Uterus (tissue), 4 donors: Measurements from ENCODE around the gene SERPINA12. TPM values are rescaled to one million over a fixed set of nuclear protein-coding genes. Genes with fewer than 3 reads are reported as not detected.

ENCODE experiments used
- DNase-seq, 2 donors: peaks; one replicate each; pipeline ENCODE4 v3.0.0-alpha.2; 2019 to 2020
- H3K27ac ChIP-seq, 2 donors: fragments of 200-600 bp; sonication (generic); 1 replicate in 1 of 2; 2 replicates in 1 of 2; pipeline ENCODE4 v1.5.1; 2016 to 2018
- H3K27me3 ChIP-seq, 2 donors: fragments of 200-600 bp; sonication (generic); one replicate each; pipeline ENCODE4 v1.5.1; 2018 to 2019; ENCODE audit warnings: control low read depth in 1 of 2
- H3K36me3 ChIP-seq, 2 donors: fragments of 200-600 bp; sonication (generic); one replicate each; pipeline ENCODE4 v1.5.1; 2019; ENCODE audit warnings: control low read depth in 1 of 2
- H3K4me1 ChIP-seq, 2 donors: fragments of 200-600 bp; sonication (generic); one replicate each; pipeline ENCODE4 v1.5.1; 2018 to 2019; ENCODE audit warnings: control low read depth in 1 of 2
- H3K4me3 ChIP-seq, 2 donors: fragments of 200-600 bp; sonication (generic); 1 replicate in 1 of 2; 2 replicates in 1 of 2; pipeline ENCODE4 v1.5.1; 2018 to 2019; ENCODE audit warnings: mild to moderate bottlenecking in 1 of 2
- H3K9me3 ChIP-seq, 2 donors: fragments of 200-600 bp; sonication (generic); one replicate each; pipeline ENCODE4 v1.5.1; 2019; ENCODE audit warnings: control low read depth in 1 of 2
- POLR2A ChIP-seq, 2 donors: fragments of 450-650 bp; IDR thresholded peaks; one replicate each; pipeline ENCODE4 v1.6.1; 2016; ENCODE audit warnings: antibody characterized with exemption in 2 of 2, mild to moderate bottlenecking in 1 of 2, moderate library complexity in 1 of 2
- intact Hi-C: fragments of 100-400 bp; cut with DNase I; formaldehyde crosslinking; loops from one replicate; pipeline ENCODE4 v1.15.1; 2023; ENCODE audit warnings: low total_unique reads
- total RNA-seq, 4 donors: library from RNA; depleted of rRNA in 3 of 4; stranded (reverse); fragments of >200 nt in 3 of 4; gene quantifications; one replicate each; pipeline versions ENCODE4 v1.1.0 to v1.2.4, GENCODE V29; 2014 to 2023
- TF ChIP-seq, protein P1 (sequence below), 4 experiments: fragments of 200-600 bp in 2 of 4; fragments of 450-650 bp in 2 of 4; sonication (generic) in 2 of 4; IDR thresholded peaks; one replicate each; pipeline ENCODE4 v1.5.1; 2016 to 2019; ENCODE audit warnings: antibody characterized with exemption in 4 of 4, mild to moderate bottlenecking in 2 of 4, moderate library complexity in 1 of 4
- donor health status: DM: yes; HTN: yes; CAD: no.

Gene SERPINA12
- total RNA-seq, 4 donors from 2014 or later = not detected

DNA sequence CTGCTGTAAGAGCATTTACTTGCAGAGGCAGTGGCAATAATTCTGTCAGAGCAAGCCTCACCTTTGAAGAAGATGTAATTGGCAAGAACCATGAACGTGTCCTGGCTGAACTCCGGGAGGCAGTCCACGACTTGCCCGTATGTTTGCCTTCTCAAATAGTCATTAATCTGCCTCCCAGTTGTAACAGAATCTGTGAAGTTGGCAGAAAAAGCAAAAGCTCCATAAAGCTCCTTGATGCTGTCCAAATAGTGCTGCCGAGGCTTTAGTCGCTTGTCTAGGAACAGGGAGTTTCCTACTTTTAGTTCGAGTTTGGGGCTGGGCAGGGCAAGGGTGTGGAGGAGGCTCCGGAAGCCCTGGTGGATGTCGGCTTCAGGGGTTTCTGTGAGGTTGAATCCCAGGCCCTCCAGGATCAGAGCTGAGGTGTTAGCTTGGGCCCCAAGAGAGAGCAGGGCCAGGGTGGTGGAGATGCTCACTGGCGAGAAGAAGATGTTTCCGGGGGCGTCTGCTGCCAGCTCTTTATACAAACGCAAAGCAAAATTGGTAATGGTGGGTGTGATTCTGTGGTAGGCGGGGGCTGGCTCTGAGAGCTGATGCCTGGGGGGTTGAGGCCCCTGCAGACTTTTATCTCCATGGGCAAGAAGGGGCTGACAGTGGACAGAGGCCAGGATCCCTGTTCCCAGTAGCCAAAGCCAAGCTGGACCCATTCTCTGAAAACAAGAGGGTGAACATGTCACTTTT lies 61.0 kb downstream of the SERPINA12 start:
- intact Hi-C loops = no loop called here
- Histone ChIP-seq H3K9me3 (no peaks in the 10 kb centered on the region), H3K27me3 (no peaks in the 10 kb centered on the region), H3K4me1 (no peaks in the 10 kb centered on the region), H3K36me3 (no peaks in the 10 kb centered on the region), H3K27ac (no peak overlapping the region), H3K4me3 (no peak overlapping the region)
- TF ChIP-seq, protein P1, sequence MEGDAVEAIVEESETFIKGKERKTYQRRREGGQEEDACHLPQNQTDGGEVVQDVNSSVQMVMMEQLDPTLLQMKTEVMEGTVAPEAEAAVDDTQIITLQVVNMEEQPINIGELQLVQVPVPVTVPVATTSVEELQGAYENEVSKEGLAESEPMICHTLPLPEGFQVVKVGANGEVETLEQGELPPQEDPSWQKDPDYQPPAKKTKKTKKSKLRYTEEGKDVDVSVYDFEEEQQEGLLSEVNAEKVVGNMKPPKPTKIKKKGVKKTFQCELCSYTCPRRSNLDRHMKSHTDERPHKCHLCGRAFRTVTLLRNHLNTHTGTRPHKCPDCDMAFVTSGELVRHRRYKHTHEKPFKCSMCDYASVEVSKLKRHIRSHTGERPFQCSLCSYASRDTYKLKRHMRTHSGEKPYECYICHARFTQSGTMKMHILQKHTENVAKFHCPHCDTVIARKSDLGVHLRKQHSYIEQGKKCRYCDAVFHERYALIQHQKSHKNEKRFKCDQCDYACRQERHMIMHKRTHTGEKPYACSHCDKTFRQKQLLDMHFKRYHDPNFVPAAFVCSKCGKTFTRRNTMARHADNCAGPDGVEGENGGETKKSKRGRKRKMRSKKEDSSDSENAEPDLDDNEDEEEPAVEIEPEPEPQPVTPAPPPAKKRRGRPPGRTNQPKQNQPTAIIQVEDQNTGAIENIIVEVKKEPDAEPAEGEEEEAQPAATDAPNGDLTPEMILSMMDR (IDR thresholded peaks at IDR 0.05) = no peak
- no peak for TF ChIP-seq POLR2A (IDR thresholded peaks at IDR 0.05)
- no peak for DNase-seq

GRCh38 chr14:94447206-94447605 lies 62.1 kb downstream of the SERPINA12 start:
- intact Hi-C loops = no loop called here
- no peak overlapping the region for H3K27ac ChIP-seq
- H3K9me3 ChIP-seq = no peaks in the 10 kb centered on the region
- H3K4me3 ChIP-seq = no peak overlapping the region
- no peaks in the 10 kb centered on the region for H3K4me1 ChIP-seq
- no peak for DNase-seq
- TF ChIP-seq, protein P1 (IDR thresholded peaks at IDR 0.05) = no peak
- TF ChIP-seq POLR2A (IDR thresholded peaks at IDR 0.05) = no peak
- no peaks in the 10 kb centered on the region for H3K27me3 ChIP-seq
- no peaks in the 10 kb centered on the region for H3K36me3 ChIP-seq

- H3K36me3 ChIP-seq = no peaks in the 10 kb centered on the region
- no peak overlapping the region for H3K4me3 ChIP-seq
- no peaks in the 10 kb centered on the region for H3K4me1 ChIP-seq
- no peaks in the 10 kb centered on the region for H3K27me3 ChIP-seq
- H3K27ac ChIP-seq = no peak overlapping the region
- H3K9me3 ChIP-seq = no peaks in the 10 kb centered on the region
- intact Hi-C loops = no loop called here
- TF ChIP-seq, protein P1 (IDR thresholded peaks at IDR 0.05) = no peak
- no peak for TF ChIP-seq POLR2A (IDR thresholded peaks at IDR 0.05)
- no peak for DNase-seq
Observed at GRCh38 chr14:94446126-94446525, 63.1 kb downstream of the SERPINA12 start.

GRCh38 chr14:94445003-94445402 lies 64.3 kb downstream of the SERPINA12 start:
- intact Hi-C loops = no loop called here
- no peak for DNase-seq
- Histone ChIP-seq H3K9me3 (no peaks in the 10 kb centered on the region), H3K36me3 (no peaks in the 10 kb centered on the region), H3K27me3 (no peaks in the 10 kb centered on the region), H3K4me1 (no peaks in the 10 kb centered on the region), H3K4me3 (no peak overlapping the region), H3K27ac (no peak overlapping the region)
- TF ChIP-seq, protein P1 (IDR thresholded peaks at IDR 0.05) = no peak
- TF ChIP-seq POLR2A (IDR thresholded peaks at IDR 0.05) = no peak

- Histone ChIP-seq H3K36me3 (no peaks in the 10 kb centered on the region), H3K9me3 (no peaks in the 10 kb centered on the region), H3K27me3 (no peaks in the 10 kb centered on the region), H3K4me1 (no peaks in the 10 kb centered on the region), H3K27ac (no peak overlapping the region), H3K4me3 (no peak overlapping the region)
- TF ChIP-seq POLR2A (IDR thresholded peaks at IDR 0.05) = no peak
- TF ChIP-seq, protein P1 (IDR thresholded peaks at IDR 0.05) = no peak
- DNase-seq = no peak
- intact Hi-C loops = no loop called here
Observed at GRCh38 chr14:94441531-94442205, 67.6 kb downstream of the SERPINA12 start.
